KMS-11 (cell line): ENCODE results near the gene SLC1A7.

Experiments used
- H2AFZ ChIP-seq: fragments of 200-600 bp; sonication (generic); 2 replicates; pipeline ENCODE4 v1.6.1; 2016; ENCODE audit warnings: antibody characterized with exemption, mixed run types, low read depth
- H3K27ac ChIP-seq: fragments of 200-600 bp; sonication (generic); 2 replicates; pipeline ENCODE4 v1.6.1; 2016; ENCODE audit warnings: mild to moderate bottlenecking, mixed run types
- H3K27me3 ChIP-seq: fragments of 200-600 bp; sonication (generic); 2 replicates; pipeline ENCODE4 v1.6.1; 2017; ENCODE audit warnings: mild to moderate bottlenecking, low read depth, mixed run types, moderate library complexity; ENCODE audit not compliant: insufficient read depth
- H3K36me3 ChIP-seq: fragments of 200-600 bp; sonication (generic); 2 replicates; pipeline ENCODE4 v1.6.1; 2017; ENCODE audit warnings: mild to moderate bottlenecking, mixed run types; ENCODE audit not compliant: insufficient read depth
- H3K4me1 ChIP-seq: fragments of 200-600 bp; sonication (generic); 2 replicates; pipeline ENCODE4 v1.6.1; 2016; ENCODE audit warnings: mild to moderate bottlenecking, low read depth, mixed run types; ENCODE audit not compliant: poor library complexity, severe bottlenecking
- H3K4me2 ChIP-seq: fragments of 200-600 bp; sonication (generic); 2 replicates; pipeline ENCODE4 v1.7.0; 2016; ENCODE audit warnings: mild to moderate bottlenecking, mixed run types
- H3K4me3 ChIP-seq: fragments of 200-600 bp; sonication (generic); IDR thresholded peaks from 2 replicates; pipeline ENCODE4 v1.6.1; 2017; ENCODE audit warnings: low read depth, low read length, mixed read lengths; ENCODE audit not compliant: insufficient read depth
- H3K79me2 ChIP-seq: fragments of 200-600 bp; sonication (generic); 2 replicates; pipeline ENCODE4 v1.6.1; 2016; ENCODE audit warnings: low read depth, mixed run types; ENCODE audit not compliant: insufficient read depth
- H3K9ac ChIP-seq: fragments of 200-600 bp; sonication (generic); 2 replicates; pipeline ENCODE4 v1.6.1; 2016; ENCODE audit warnings: mild to moderate bottlenecking, mixed run types
- H4K20me1 ChIP-seq: fragments of 200-600 bp; sonication (generic); 2 replicates; pipeline ENCODE4 v1.6.1; 2016; ENCODE audit warnings: mild to moderate bottlenecking, mixed run types; ENCODE audit not compliant: insufficient read depth
- CTCF ChIP-seq: fragments of 200-600 bp; sonication (generic); conservative IDR thresholded peaks from 2 replicates; pipeline ENCODE4 v1.6.1; 2017; ENCODE audit warnings: low read depth, mild to moderate bottlenecking, antibody characterized with exemption, low read length, moderate library complexity, mixed read lengths

SLC1A7 gene

DNA sequence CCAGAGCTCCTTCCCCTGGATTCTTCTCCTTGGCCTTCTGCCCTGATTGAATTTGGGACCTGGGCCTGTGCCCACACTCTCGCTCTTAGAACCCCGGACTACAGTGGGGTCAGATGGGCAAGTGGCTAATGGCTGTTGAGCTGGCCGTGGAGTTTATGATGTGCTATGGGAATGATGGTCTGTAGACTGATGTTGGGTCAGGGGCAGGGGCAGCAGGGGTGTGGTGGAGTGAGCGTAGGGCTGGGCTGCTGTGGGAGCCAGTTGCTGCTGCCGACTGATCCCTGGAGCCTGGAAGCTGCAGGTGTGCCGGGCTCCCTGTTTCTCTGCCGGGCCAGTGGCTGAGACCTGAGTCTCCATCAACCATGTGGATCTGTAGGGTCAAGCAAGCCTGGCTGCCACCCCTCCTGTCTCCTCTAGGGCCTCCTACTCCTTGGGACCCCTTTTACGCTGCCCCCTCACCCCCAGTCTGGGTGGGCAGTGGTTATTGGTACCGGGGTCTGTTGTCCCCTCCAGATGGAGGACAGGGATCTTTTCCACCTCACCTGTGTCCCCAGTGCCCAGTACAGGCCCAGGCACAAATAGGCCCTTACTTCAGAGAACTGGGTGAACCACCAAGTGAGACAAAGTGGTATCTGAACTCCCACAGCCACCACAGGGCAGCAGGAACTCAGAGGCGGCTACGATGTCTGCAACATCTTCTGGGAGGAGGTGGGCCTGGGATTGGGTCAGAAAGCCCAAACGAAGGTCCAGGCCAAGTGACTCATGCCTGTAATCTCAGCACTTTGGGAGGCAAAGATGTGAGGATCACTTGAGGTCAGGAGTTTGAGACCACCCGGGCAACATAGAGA, 75.3 kb downstream of the SLC1A7 start:
- H3K9ac ChIP-seq: no peak overlapping the region
- H3K27me3 ChIP-seq: no peaks in the 10 kb centered on the region
- no peaks in the 10 kb centered on the region for H3K79me2 ChIP-seq
- H3K4me2 ChIP-seq: no peak overlapping the region
- no peak overlapping the region for H3K27ac ChIP-seq
- no peak overlapping the region for H3K4me3 ChIP-seq
- H4K20me1 ChIP-seq: no peaks in the 10 kb centered on the region
- no peaks in the 10 kb centered on the region for H3K4me1 ChIP-seq
- H3K36me3 ChIP-seq: no peaks in the 10 kb centered on the region
- no peak for TF ChIP-seq CTCF
- H2AFZ ChIP-seq: no peak overlapping the region; the same call in 1 of the 2 replicates

GRCh38 chr1:53066488-53066887, 76.0 kb downstream of the SLC1A7 start:
- H3K79me2 ChIP-seq: no peaks in the 10 kb centered on the region
- H4K20me1 ChIP-seq: no peaks in the 10 kb centered on the region
- H3K4me3 ChIP-seq: no peak overlapping the region
- no peaks in the 10 kb centered on the region for H3K27me3 ChIP-seq
- no peak overlapping the region for H3K4me2 ChIP-seq
- H3K9ac ChIP-seq: no peak overlapping the region
- no peak overlapping the region for H3K27ac ChIP-seq
- H2AFZ ChIP-seq: no peak overlapping the region
- H3K4me1 ChIP-seq: no peaks in the 10 kb centered on the region
- TF ChIP-seq CTCF: no peak
- no peaks in the 10 kb centered on the region for H3K36me3 ChIP-seq

DNA sequence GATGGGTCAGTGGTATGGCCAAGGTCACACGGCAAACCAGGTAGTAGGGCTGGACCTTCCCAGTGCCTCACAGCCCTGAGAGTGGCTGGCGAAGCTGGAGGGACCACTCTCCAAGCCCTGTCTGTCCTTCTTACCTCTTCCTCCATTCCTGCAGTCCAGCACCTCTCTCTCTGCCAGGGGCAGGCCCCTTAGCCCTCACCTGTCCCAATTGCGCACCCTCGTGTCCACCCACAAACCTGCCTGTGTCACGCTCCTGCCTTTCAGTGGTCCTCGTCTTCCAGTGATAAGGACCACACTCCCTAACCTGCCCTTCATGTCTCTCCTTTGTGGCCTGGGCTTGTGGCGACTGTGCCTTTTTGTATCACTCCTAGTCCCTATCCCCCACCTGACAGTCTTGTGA, 77.0 kb downstream of the SLC1A7 start:
- no peaks in the 10 kb centered on the region for H3K79me2 ChIP-seq
- no peak for TF ChIP-seq CTCF
- H3K36me3 ChIP-seq: no peaks in the 10 kb centered on the region
- no peaks in the 10 kb centered on the region for H4K20me1 ChIP-seq
- H3K9ac ChIP-seq: no peak overlapping the region
- no peak overlapping the region for H3K4me2 ChIP-seq
- H3K27me3 ChIP-seq: no peaks in the 10 kb centered on the region
- no peak overlapping the region for H3K4me3 ChIP-seq
- H2AFZ ChIP-seq: no peak overlapping the region
- no peaks in the 10 kb centered on the region for H3K4me1 ChIP-seq
- no peak overlapping the region for H3K27ac ChIP-seq

- H3K27ac ChIP-seq: no peak overlapping the region
- H4K20me1 ChIP-seq: no peaks in the 10 kb centered on the region
- no peak overlapping the region for H3K9ac ChIP-seq
- no peak overlapping the region for H3K4me3 ChIP-seq
- H3K27me3 ChIP-seq: no peaks in the 10 kb centered on the region
- H3K4me2 ChIP-seq: no peak overlapping the region
- H3K79me2 ChIP-seq: no peaks in the 10 kb centered on the region
- no peaks in the 10 kb centered on the region for H3K36me3 ChIP-seq
- no peaks in the 10 kb centered on the region for H3K4me1 ChIP-seq
- H2AFZ ChIP-seq: no peak overlapping the region
- no peak for TF ChIP-seq CTCF
These were observed 78.5 kb downstream of the SLC1A7 start for GRCh38 chr1:53063744-53064515.
